Stomach (tissue), 9 donors: ENCODE measurements around the gene IFT57. TPM values are rescaled to one million over a fixed set of nuclear protein-coding genes. Genes with fewer than 3 reads are reported as not detected.

Experiments
- DNase-seq, 2 donors: peaks; one replicate each; pipeline versions ENCODE4 v3.0.0 to v3.0.0-alpha.2; 2013 to 2019
- H3K27ac ChIP-seq, 5 donors: fragments of 200-600 bp in 4 of 5; sonication (generic) in 4 of 5; one replicate each; pipeline ENCODE4 v1.5.1; 2013 to 2019; ENCODE audit warnings: mild to moderate bottlenecking in 1 of 5, moderate library complexity in 1 of 5
- H3K27me3 ChIP-seq, 3 donors: fragments of 200-600 bp; sonication (generic); one replicate each; pipeline ENCODE4 v1.5.1; 2017 to 2019; ENCODE audit warnings: mixed run types in 1 of 3
- H3K36me3 ChIP-seq, 4 donors: fragments of 200-600 bp; sonication (generic); 1 replicate in 3 of 4; 2 replicates in 1 of 4; pipeline ENCODE4 v1.5.1; 2016 to 2019
- H3K4me1 ChIP-seq, 4 donors: fragments of 200-600 bp; sonication (generic); one replicate each; pipeline ENCODE4 v1.5.1; 2016 to 2019
- H3K4me3 ChIP-seq, 4 donors: fragments of 200-600 bp; sonication (generic) in 3 of 4; one replicate each; pipeline ENCODE4 v1.5.1; 2016 to 2019; ENCODE audit warnings: mild to moderate bottlenecking in 1 of 4
- H3K9me3 ChIP-seq, 4 donors: fragments of 200-600 bp; sonication (generic); one replicate each; pipeline ENCODE4 v1.5.1; 2016 to 2019
- CTCF ChIP-seq, 7 experiments: fragments of 450-650 bp in 4 of 7; fragments of 200-600 bp in 3 of 7; sonication (generic) in 3 of 7; IDR thresholded peaks; one replicate each; pipeline ENCODE4 v1.5.1; 2016 to 2019; ENCODE audit warnings: antibody characterized with exemption in 7 of 7, control low read depth in 2 of 7, mild to moderate bottlenecking in 1 of 7
- EP300 ChIP-seq: sonication (generic); formaldehyde crosslinking; IDR thresholded peaks from one replicate; pipeline ENCODE4 v1.6.1; 2017; ENCODE audit warnings: antibody characterized with exemption
- POLR2A ChIP-seq, 4 donors: fragments of 450-650 bp; IDR thresholded peaks; one replicate each; pipeline ENCODE4 v1.6.1; 2016; ENCODE audit warnings: antibody characterized with exemption in 4 of 4, control low read depth in 2 of 4, mild to moderate bottlenecking in 1 of 4, moderate library complexity in 1 of 4
- POLR2AphosphoS5 ChIP-seq, 3 donors: sonication (generic); formaldehyde crosslinking; IDR thresholded peaks; one replicate each; pipeline ENCODE4 v1.6.1; 2016; ENCODE audit warnings: antibody characterized with exemption in 3 of 3
- WGBS, 5 donors: extraction: QIAGEN DNeasy Blood & Tissue Kit in 3 of 5; methylation state at CpG; one replicate each; pipeline versions ENCODE4 v1.1.5 to v1.1.7; 2013 to 2018; 5-methylcytosine and 5-hydroxymethylcytosine counted together
- intact Hi-C: fragments of 100-400 bp; cut with DNase I; formaldehyde crosslinking; loops from one replicate; pipeline ENCODE4 v1.15.1; 2023; ENCODE audit warnings: low total_unique reads
- polyA plus RNA-seq, 3 donors: library from polyadenylated mRNA; stranded (reverse); fragments of 200-250 nt; gene quantifications; one replicate each; pipeline ENCODE4 v1.2.3, GENCODE V29; 2013
- total RNA-seq, 5 donors: library from RNA; depleted of rRNA; stranded (reverse); fragments of >200 nt; gene quantifications; one replicate each; pipeline versions ENCODE4 v1.1.0 to v1.2.3, GENCODE V29; 2014 to 2016
- donor health status: healthy with polysubstance abuse.
- donor health status: Bipolar disorder and iron deficiency.
- donor health status: healthy.

IFT57 gene
- total and polyA plus RNA-seq, 8 donors: 15.6 to 118 (median 36.7) TPM

DNA sequence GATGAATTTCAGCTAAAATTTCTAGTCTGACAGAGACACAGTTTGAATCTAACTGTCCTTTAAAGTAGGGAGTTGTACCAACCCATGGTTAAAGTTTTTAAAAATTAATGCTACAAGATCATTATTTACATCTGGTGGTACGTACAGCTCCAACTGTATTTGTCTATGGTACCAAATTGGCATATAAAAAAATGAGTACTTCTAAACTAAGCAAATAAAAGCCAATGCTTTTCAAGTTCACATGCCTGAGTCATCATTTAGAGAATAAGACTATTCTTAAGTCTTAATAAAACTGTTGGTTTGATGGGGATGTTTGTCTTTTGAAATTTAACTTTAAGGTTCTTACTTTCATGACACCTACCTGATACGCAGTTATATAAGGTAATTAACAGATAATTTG, 21.0 kb upstream of the IFT57 start:
- no peak for DNase-seq
- Histone ChIP-seq H3K9me3 (no peaks in the 10 kb centered on the region), H3K4me1 (no peaks in the 10 kb centered on the region), H3K4me3 (no peak overlapping the region), H3K27me3 (no peaks in the 10 kb centered on the region), H3K36me3 (no peaks in the 10 kb centered on the region), H3K27ac (no peak overlapping the region)
- intact Hi-C loops: no loop called here
- TF ChIP-seq POLR2A (IDR thresholded peaks at IDR 0.05) (no peak), POLR2AphosphoS5 (IDR thresholded peaks at IDR 0.05) (no peak), EP300 (no peak), CTCF (IDR thresholded peaks at IDR 0.05) (no peak)
- 84 to 88% (median 85%) methylated on average over 2 of the region's 2 CpGs for WGBS, 5 donors

- no peak overlapping the region for H3K4me3 ChIP-seq
- intact Hi-C loops: no loop called here
Observed at GRCh38 chr3:108242776-108243175, 20.6 kb upstream of the IFT57 start.

DNA sequence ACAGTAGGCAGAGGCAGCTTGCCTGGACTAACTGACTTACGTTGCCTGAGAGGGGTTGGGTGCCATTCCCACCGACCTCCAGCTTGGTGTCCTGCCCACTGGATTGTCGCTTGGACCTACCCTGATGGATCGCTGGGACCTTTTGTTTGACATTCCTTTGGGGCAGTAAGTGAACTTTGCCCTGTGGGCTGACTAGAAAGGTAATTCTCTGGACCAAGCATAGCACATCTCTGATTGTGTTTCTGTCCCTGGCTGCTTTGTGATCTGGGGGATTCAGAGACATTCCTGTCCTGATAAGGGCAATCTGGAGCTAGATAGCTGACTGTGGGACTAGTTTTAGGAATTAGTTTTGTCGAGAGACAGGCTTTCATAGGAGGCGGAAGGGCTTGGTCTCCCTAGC, 19.5 kb upstream of the IFT57 start:
- no peak for DNase-seq
- no peaks in the 10 kb centered on the region for H3K4me1 ChIP-seq
- WGBS, 5 donors: 77 to 89% (median 83%) methylated on average over 6 of the region's 6 CpGs
- H3K27ac ChIP-seq: no peak overlapping the region
- no peaks in the 10 kb centered on the region for H3K9me3 ChIP-seq
- TF ChIP-seq POLR2A (IDR thresholded peaks at IDR 0.05) (no peak), CTCF (IDR thresholded peaks at IDR 0.05) (no peak), POLR2AphosphoS5 (IDR thresholded peaks at IDR 0.05) (no peak), EP300 (no peak)
- intact Hi-C loops: no loop called here
- H3K36me3 ChIP-seq: no peaks in the 10 kb centered on the region
- H3K27me3 ChIP-seq: no peaks in the 10 kb centered on the region
- H3K4me3 ChIP-seq: no peak overlapping the region

More at GRCh38 chr3:108242776-108243175, 20.6 kb upstream of the IFT57 start:
- no peak for DNase-seq
- no peaks in the 10 kb centered on the region for H3K9me3 ChIP-seq
- H3K27ac ChIP-seq: no peak overlapping the region
- no peaks in the 10 kb centered on the region for H3K4me1 ChIP-seq
- TF ChIP-seq EP300: no peak
- no peak for TF ChIP-seq POLR2A (IDR thresholded peaks at IDR 0.05)
- no peak for TF ChIP-seq POLR2AphosphoS5 (IDR thresholded peaks at IDR 0.05)
- H3K27me3 ChIP-seq: no peaks in the 10 kb centered on the region
- no peaks in the 10 kb centered on the region for H3K36me3 ChIP-seq

DNA sequence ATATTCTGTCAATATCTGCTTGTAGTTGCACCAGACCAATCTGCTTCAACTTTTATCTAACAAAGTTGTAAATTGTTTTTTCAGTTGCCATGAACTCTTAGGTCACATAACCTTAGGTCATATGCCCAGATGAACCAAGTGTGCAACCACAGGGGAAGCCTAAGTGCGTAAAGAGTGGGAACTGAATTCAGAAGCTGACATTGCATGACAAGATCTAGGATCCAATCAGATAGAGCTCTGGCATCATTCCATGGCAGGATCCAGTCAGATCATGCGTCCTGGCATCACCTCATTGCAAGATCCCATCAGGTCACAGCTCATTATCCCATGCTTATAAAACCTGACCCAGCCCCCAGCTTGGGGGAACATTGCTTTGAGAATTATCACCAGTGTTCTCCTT, 18.9 kb upstream of the IFT57 start:
- H3K27ac ChIP-seq: no peak overlapping the region
- DNase-seq: no peak
- intact Hi-C loops: no loop called here
- no peaks in the 10 kb centered on the region for H3K4me1 ChIP-seq
- 82 to 89% (median 88%) methylated on average over 2 of the region's 2 CpGs for WGBS, 5 donors
- no peaks in the 10 kb centered on the region for H3K36me3 ChIP-seq
- no peak for TF ChIP-seq CTCF (IDR thresholded peaks at IDR 0.05)
- TF ChIP-seq POLR2AphosphoS5 (IDR thresholded peaks at IDR 0.05): no peak
- no peak for TF ChIP-seq POLR2A (IDR thresholded peaks at IDR 0.05)
- no peak for TF ChIP-seq EP300
- no peaks in the 10 kb centered on the region for H3K9me3 ChIP-seq
- no peaks in the 10 kb centered on the region for H3K27me3 ChIP-seq
- no peak overlapping the region for H3K4me3 ChIP-seq

GRCh38 chr3:108239082-108239481, 16.9 kb upstream of the IFT57 start:
- Histone ChIP-seq H3K4me1 (no peaks in the 10 kb centered on the region), H3K27me3 (no peaks in the 10 kb centered on the region), H3K36me3 (no peaks in the 10 kb centered on the region), H3K9me3 (no peaks in the 10 kb centered on the region), H3K4me3 (no peak overlapping the region), H3K27ac (no peak overlapping the region)
- DNase-seq: no peak
- TF ChIP-seq POLR2A (IDR thresholded peaks at IDR 0.05): no peak
- no peak for TF ChIP-seq POLR2AphosphoS5 (IDR thresholded peaks at IDR 0.05)
- TF ChIP-seq CTCF (IDR thresholded peaks at IDR 0.05): no peak
- TF ChIP-seq EP300: no peak
- 55 to 62% (median 59%) methylated on average over 1 of the region's 1 CpG for WGBS, 5 donors
- intact Hi-C loops: no loop called here
